Measurements from ENCODE around the gene FGF11. TPM values are rescaled to one million over a fixed set of nuclear protein-coding genes. Genes with fewer than 3 reads are reported as not detected.

FGF11 gene
- total and polyA plus RNA-seq, 7 experiments from 2014 or later: 0.09 to 39.7 (median 3.3) TPM; not detected in 1

GRCh38 chr17:7437950-7438614 lies 1.2 kb upstream of the FGF11 start:
- Histone ChIP-seq H3K4me1 (ENCODE audit: control insufficient read depth in 2 of 2, insufficient read depth in 2 of 2, low read length in 2 of 2) (peaks cover 16 to 47% of the 10 kb centered on the region in 2 donors), H3K27me3 (ENCODE audit: control insufficient read depth in 2 of 2, insufficient read depth in 2 of 2, low read length in 2 of 2) (peaks cover 12 to 17% of the 10 kb centered on the region in 2 donors), H3K36me3 (ENCODE audit: control insufficient read depth in 2 of 3, insufficient read depth in 3 of 3, low read length in 3 of 3) (no peaks in the 10 kb centered on the region), H3K4me3 (ENCODE audit: low read length) (peak overlapping the region; percentile 36), H3K27ac (ENCODE audit: low read depth, low read length) (peak overlapping the region; percentile 42), H3K9me3 (ENCODE audit: control insufficient read depth in 2 of 3, low read length in 3 of 3) (no peaks in the 10 kb centered on the region)
- ChIA-PET CTCF (interaction anchor here (0.7 to 5.2 kb wide), 6 partner anchors 15 to 151 kb away, joined by 3 to 67 read pairs (median 10); partner anchors contain the start of genes KCTD11 and TMEM95), POLR2A (interaction anchor here (0.8 to 5.3 kb wide), 10 partner anchors 8 to 249 kb away, joined by 3 to 116 read pairs (median 4); partner anchors contain the start of genes CHRNB1, MPDU1, POLR2A and SLC35G6)
- ATAC-seq (no peak), DNase-seq (peak; percentile 36 to 83 (median 54))
- intact Hi-C loops (cut with micrococcal nuclease): loop anchor here (1.0 to 10.0 kb wide), 8 partner anchors 40 to 423 kb away; partner anchors contain the start of genes CTDNEP1 (in 1 of the 2), ELP5 (in 1 of the 2), RNASEK (in 1 of the 2) and SENP3 (in 1 of the 2)
- H3K4me3 Mint-ChIP-seq: peak overlapping the region; percentile 76 to 96 (median 86)
- peaks cover 28 to 47% (median 40%) of the 10 kb centered on the region in 7 donors for H3K4me1 Mint-ChIP-seq
- peaks cover 0 to 22% (median 0%) of the 10 kb centered on the region in 5 donors for H3K36me3 Mint-ChIP-seq
- peaks cover 0 to 3% (median 0%) of the 10 kb centered on the region in 11 donors for H3K9me3 Mint-ChIP-seq
- H3K27ac Mint-ChIP-seq: peak overlapping the region in 7 of 9 donors; percentile 33 to 88 (median 83)
- peaks cover 25 to 41% (median 35%) of the 10 kb centered on the region in 5 donors for H3K27me3 Mint-ChIP-seq

DNA sequence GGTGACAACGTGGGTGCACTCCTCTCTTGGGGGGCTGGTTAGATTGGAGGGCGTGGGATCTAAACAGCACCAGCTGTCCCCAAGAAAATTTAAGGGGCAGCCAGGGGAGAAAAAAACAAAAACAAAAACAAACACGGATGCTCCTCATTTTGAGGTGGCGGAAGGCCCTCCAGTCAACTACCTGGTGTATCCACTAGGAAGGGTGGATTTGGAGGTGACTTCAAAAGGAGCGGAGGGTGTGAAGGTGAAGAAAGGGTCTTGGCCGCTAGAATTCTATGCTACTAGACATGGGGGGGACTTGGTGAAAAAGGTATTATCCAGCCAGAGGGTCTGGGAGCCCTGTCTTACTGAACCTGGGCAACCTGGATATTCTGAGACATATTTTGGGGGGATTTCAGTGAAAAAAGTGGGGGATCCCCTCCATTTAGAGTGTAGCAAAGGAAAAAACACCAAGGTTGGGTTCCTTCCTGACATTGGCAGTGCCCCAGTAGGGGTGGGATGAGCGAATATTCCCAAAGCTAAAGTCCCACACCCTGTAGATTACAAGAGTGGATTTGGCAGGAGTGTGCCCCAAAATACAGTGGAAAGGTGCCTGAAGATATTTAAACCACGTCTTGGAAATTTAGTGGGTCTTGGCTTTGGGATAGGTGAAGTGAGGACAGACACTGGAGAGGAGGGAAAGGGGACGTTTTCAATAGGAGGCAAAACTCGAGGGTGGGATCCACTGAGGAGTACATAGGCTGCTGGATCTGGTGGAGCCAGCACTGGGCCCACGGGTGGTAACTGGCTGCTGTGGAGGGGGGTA lies 454 bp upstream of the FGF11 start:
- Mint-ChIP-seq H3K9me3 (peaks cover 0 to 3% (median 0%) of the 10 kb centered on the region in 11 donors), H3K36me3 (peaks cover 0 to 29% (median 0%) of the 10 kb centered on the region in 5 donors), H3K27me3 (peaks cover 27 to 46% (median 42%) of the 10 kb centered on the region in 5 donors), H3K4me1 (peaks cover 28 to 47% (median 40%) of the 10 kb centered on the region in 7 donors), H3K4me3 (peak overlapping the region; percentile 76 to 96 (median 86)), H3K27ac (peak overlapping the region in 8 of 9 donors; percentile 24 to 76 (median 68))
- Histone ChIP-seq H3K4me3 (ENCODE audit: low read length) (peak overlapping the region; percentile 36), H3K4me1 (ENCODE audit: control insufficient read depth in 2 of 2, insufficient read depth in 2 of 2, low read length in 2 of 2) (peaks cover 16 to 47% of the 10 kb centered on the region in 2 donors), H3K27ac (ENCODE audit: low read depth, low read length) (no peak overlapping the region), H3K36me3 (ENCODE audit: control insufficient read depth in 2 of 3, insufficient read depth in 3 of 3, low read length in 3 of 3) (no peaks in the 10 kb centered on the region), H3K27me3 (ENCODE audit: control insufficient read depth in 2 of 2, insufficient read depth in 2 of 2, low read length in 2 of 2) (peaks cover 12 to 17% of the 10 kb centered on the region in 2 donors), H3K9me3 (ENCODE audit: control insufficient read depth in 2 of 3, low read length in 3 of 3) (no peaks in the 10 kb centered on the region)
- CTCF ChIA-PET: interaction anchor here (0.7 to 5.2 kb wide), 5 partner anchors 15 to 150 kb away, joined by 3 to 67 read pairs (median 16); partner anchors contain the start of genes KCTD11 and TMEM95
- POLR2A ChIA-PET: interaction anchor here (0.7 to 5.3 kb wide), 10 partner anchors 7 to 248 kb away, joined by 3 to 116 read pairs (median 18); partner anchors contain the start of genes CHRNB1, MPDU1, POLR2A and SLC35G6
- ATAC-seq: no peak
- no peak for DNase-seq
- intact Hi-C loops (cut with micrococcal nuclease): loop anchor here (5.0 to 10.0 kb wide), 3 partner anchors 187 to 424 kb away; partner anchors contain the start of genes CTDNEP1 (in 1 of the 2), ELP5 (in 1 of the 2) and RNASEK (in 1 of the 2)

GRCh38 chr17:7440113-7440833 lies 961 bp downstream of the FGF11 start:
- DNase-seq (peak in 4 of 9 donors; percentile 11 to 69 (median 32)), ATAC-seq (no peak)
- H3K36me3 Mint-ChIP-seq: peaks cover 0 to 32% (median 0%) of the 10 kb centered on the region in 5 donors
- peak overlapping the region; percentile 67 to 94 (median 84) for H3K4me3 Mint-ChIP-seq
- H3K9me3 Mint-ChIP-seq: peaks cover 0 to 2% (median 0%) of the 10 kb centered on the region in 11 donors
- Histone ChIP-seq H3K9me3 (ENCODE audit: control insufficient read depth in 2 of 3, low read length in 3 of 3) (no peaks in the 10 kb centered on the region), H3K4me1 (ENCODE audit: control insufficient read depth in 2 of 2, insufficient read depth in 2 of 2, low read length in 2 of 2) (peaks cover 17 to 50% of the 10 kb centered on the region in 2 donors), H3K27ac (ENCODE audit: low read depth, low read length) (no peak overlapping the region), H3K27me3 (ENCODE audit: control insufficient read depth in 2 of 2, insufficient read depth in 2 of 2, low read length in 2 of 2) (peaks cover 12 to 28% of the 10 kb centered on the region in 2 donors), H3K4me3 (ENCODE audit: low read length) (peak overlapping the region; percentile 7), H3K36me3 (ENCODE audit: control insufficient read depth in 2 of 3, insufficient read depth in 3 of 3, low read length in 3 of 3) (no peaks in the 10 kb centered on the region)
- ChIA-PET CTCF (interaction anchor here (0.8 to 1.5 kb wide), 5 partner anchors 40 to 120 kb away, joined by 3 to 5 read pairs (median 3); partner anchors contain the start of gene ZBTB4), POLR2A (interaction anchor here (0.6 to 7.5 kb wide), 8 partner anchors 11 to 246 kb away, joined by 3 to 79 read pairs (median 3); partner anchors contain the start of genes ACAP1 and POLR2A)
- H3K27ac Mint-ChIP-seq: peak overlapping the region in 3 of 9 donors; percentile 41 to 76 (median 46)
- H3K4me1 Mint-ChIP-seq: peaks cover 27 to 56% (median 43%) of the 10 kb centered on the region in 7 donors
- H3K27me3 Mint-ChIP-seq: peaks cover 38 to 53% (median 49%) of the 10 kb centered on the region in 5 donors
- intact Hi-C loops (cut with micrococcal nuclease): no loop called here

DNA sequence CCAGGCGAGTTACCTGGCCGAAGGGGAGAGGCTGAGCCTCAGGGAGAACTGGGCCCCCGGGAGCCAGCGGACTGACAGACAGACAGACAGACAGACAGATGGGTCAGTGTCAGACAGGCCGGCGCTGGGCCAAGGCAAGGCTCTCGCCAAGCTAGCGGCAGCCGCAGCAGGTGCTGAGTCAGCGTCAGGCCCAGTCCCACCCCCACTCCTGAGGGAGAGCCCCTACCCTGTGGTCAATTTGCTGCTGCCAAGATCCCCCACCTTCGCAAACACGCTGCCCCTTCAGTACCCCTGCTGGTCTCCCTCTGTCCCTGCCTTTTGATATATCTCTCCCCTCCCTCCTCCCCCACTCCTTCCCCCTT lies 1.5 kb downstream of the FGF11 start:
- peaks cover 44 to 59% (median 55%) of the 10 kb centered on the region in 5 donors for H3K27me3 Mint-ChIP-seq
- ATAC-seq (no peak), DNase-seq (peak in 1 of 9 donors; percentile 42)
- peaks cover 30 to 59% (median 45%) of the 10 kb centered on the region in 7 donors for H3K4me1 Mint-ChIP-seq
- Histone ChIP-seq H3K9me3 (ENCODE audit: control insufficient read depth in 2 of 3, low read length in 3 of 3) (no peaks in the 10 kb centered on the region), H3K27ac (ENCODE audit: low read depth, low read length) (no peak overlapping the region), H3K27me3 (ENCODE audit: control insufficient read depth in 2 of 2, insufficient read depth in 2 of 2, low read length in 2 of 2) (peaks cover 13 to 33% of the 10 kb centered on the region in 2 donors), H3K4me1 (ENCODE audit: control insufficient read depth in 2 of 2, insufficient read depth in 2 of 2, low read length in 2 of 2) (peaks cover 20 to 56% of the 10 kb centered on the region in 2 donors), H3K4me3 (ENCODE audit: low read length) (no peak overlapping the region), H3K36me3 (ENCODE audit: control insufficient read depth in 2 of 3, insufficient read depth in 3 of 3, low read length in 3 of 3) (no peaks in the 10 kb centered on the region)
- peak overlapping the region in 7 of 10 donors; percentile 67 to 94 (median 83) for H3K4me3 Mint-ChIP-seq
- H3K9me3 Mint-ChIP-seq: peaks cover 0 to 2% (median 0%) of the 10 kb centered on the region in 11 donors
- intact Hi-C loops (cut with micrococcal nuclease): no loop called here
- ChIA-PET CTCF (interaction anchor here (0.7 to 1.8 kb wide), 6 partner anchors 13 to 120 kb away, joined by 3 to 5 read pairs (median 3); partner anchors contain the start of gene ZBTB4), POLR2A (interaction anchor here (0.6 to 7.5 kb wide), 9 partner anchors 10 to 245 kb away, joined by 3 to 79 read pairs (median 3); partner anchors contain the start of genes POLR2A and ZBTB4)
- H3K27ac Mint-ChIP-seq: peak overlapping the region in 2 of 9 donors; percentile 46
- H3K36me3 Mint-ChIP-seq: peaks cover 0 to 32% (median 0%) of the 10 kb centered on the region in 5 donors

GRCh38 chr17:7441266-7441665 lies 2.0 kb downstream of the FGF11 start:
- Mint-ChIP-seq H3K36me3 (peaks cover 0 to 34% (median 0%) of the 10 kb centered on the region in 5 donors), H3K27ac (no peak overlapping the region), H3K4me1 (peaks cover 33 to 59% (median 45%) of the 10 kb centered on the region in 7 donors), H3K9me3 (peaks cover 0 to 6% (median 0%) of the 10 kb centered on the region in 11 donors), H3K27me3 (peaks cover 46 to 63% (median 58%) of the 10 kb centered on the region in 5 donors), H3K4me3 (peak overlapping the region in 2 of 10 donors; percentile 7 to 45)
- no peak for ATAC-seq
- DNase-seq: no peak
- H3K4me1 ChIP-seq (ENCODE audit: control insufficient read depth in 2 of 2, insufficient read depth in 2 of 2, low read length in 2 of 2): peaks cover 16 to 57% of the 10 kb centered on the region in 2 donors
- ChIA-PET CTCF (interaction anchor here (0.6 to 1.8 kb wide), 8 partner anchors 13 to 120 kb away, joined by 3 to 5 read pairs (median 3); partner anchors contain the start of genes SENP3 and ZBTB4), POLR2A (interaction anchor here (0.6 to 7.5 kb wide), 8 partner anchors 10 to 245 kb away, joined by 3 to 79 read pairs (median 4); partner anchors contain the start of genes POLR2A and ZBTB4)
- intact Hi-C loops (cut with micrococcal nuclease): no loop called here
- no peak overlapping the region for H3K4me3 ChIP-seq (ENCODE audit: low read length)
- H3K27ac ChIP-seq (ENCODE audit: low read depth, low read length): no peak overlapping the region
- no peaks in the 10 kb centered on the region for H3K36me3 ChIP-seq (ENCODE audit: control insufficient read depth in 2 of 3, insufficient read depth in 3 of 3, low read length in 3 of 3)
- H3K27me3 ChIP-seq (ENCODE audit: control insufficient read depth in 2 of 2, insufficient read depth in 2 of 2, low read length in 2 of 2): peaks cover 17 to 34% of the 10 kb centered on the region in 2 donors
- H3K9me3 ChIP-seq (ENCODE audit: control insufficient read depth in 2 of 3, low read length in 3 of 3): no peaks in the 10 kb centered on the region
